Kidney (tissue), 14 donors: ENCODE results near the gene SYPL1. TPM values are rescaled to one million over a fixed set of nuclear protein-coding genes. Genes with fewer than 3 reads are reported as not detected.
A peak's percentile ranks its signal among the peaks of the same experiment; 100 is the strongest.

ENCODE experiments used
- DNase-seq, 5 donors: peaks; one replicate each; pipeline ENCODE4 v3.0.0-alpha.2; 2013 to 2020
- FAIRE-seq: peaks from 2 replicates; lab custom pipeline; 2012; peaks lifted over from hg19 to GRCh38; lab: Jason Lieb, UNC
- H3K27ac ChIP-seq, 2 donors: one replicate each; pipeline ENCODE4 v1.7.0; 2013; ENCODE audit warnings: low read depth in 2 of 2, low read length in 2 of 2, inconsistent platforms in 1 of 2
- H3K27me3 ChIP-seq: one replicate; pipeline ENCODE4 v1.7.1; 2013; ENCODE audit warnings: low read length, inconsistent platforms; ENCODE audit not compliant: control insufficient read depth, insufficient read depth
- H3K36me3 ChIP-seq, 3 donors: one replicate each; pipeline versions ENCODE4 v1.7.0 to v1.7.1; 2013; ENCODE audit warnings: low read length in 3 of 3, control low read depth in 1 of 3, inconsistent platforms in 1 of 3; ENCODE audit not compliant: insufficient read depth in 3 of 3, control insufficient read depth in 2 of 3
- H3K4me1 ChIP-seq, 3 donors: one replicate each; pipeline versions ENCODE4 v1.7.0 to v1.7.1; 2013; ENCODE audit warnings: low read length in 3 of 3, inconsistent platforms in 1 of 3, low read depth in 1 of 3; ENCODE audit not compliant: control insufficient read depth in 2 of 3, insufficient read depth in 2 of 3
- H3K4me3 ChIP-seq, 3 donors: one replicate each; pipeline versions ENCODE4 v1.7.0 to v1.8.1; 2013; ENCODE audit warnings: low read length in 3 of 3, control low read depth in 1 of 3, inconsistent platforms in 1 of 3
- H3K9ac ChIP-seq, 3 donors: one replicate each; pipeline versions ENCODE4 v1.7.0 to v1.7.1; 2013; ENCODE audit warnings: low read length in 3 of 3, control low read depth in 1 of 3, inconsistent platforms in 1 of 3
- H3K9me3 ChIP-seq, 3 donors: one replicate each; pipeline versions ENCODE4 v1.7.0 to v1.7.1; 2013; ENCODE audit warnings: low read length in 3 of 3, control low read depth in 1 of 3, inconsistent platforms in 1 of 3; ENCODE audit not compliant: control insufficient read depth in 2 of 3, insufficient read depth in 1 of 3
- intact Hi-C: fragments of 100-400 bp; cut with DNase I; formaldehyde crosslinking; loops from one replicate; pipeline ENCODE4 v1.11.1; 2022
- polyA plus RNA-seq: library from polyadenylated mRNA; stranded (reverse); fragments of 350-450 nt; fragmentation: Illumina TruSeq; extraction: RNeasy Lipid Tissue Mini Kit (QIAGEN cat#74804); gene quantifications from one replicate; pipeline ENCODE4 v1.2.3, GENCODE V29; 2014; ENCODE audit warnings: low read depth, low replicate concordance; ENCODE audit not compliant: insufficient read depth
- total RNA-seq: library from RNA; stranded (reverse); fragmentation: NEBNext Ultra II Directional; extraction: Animal tissue kit (Norgen Biotek cat#: 25700); gene quantifications from one replicate; pipeline ENCODE4 v1.2.1, GENCODE V29; 2021
- TF ChIP-seq, protein P1 (sequence below): IDR thresholded peaks from 3 replicates; pipeline ENCODE4 v1.5.1; 2012; ENCODE audit warnings: mild to moderate bottlenecking, moderate library complexity, borderline replicate concordance; ENCODE audit not compliant: insufficient read depth; ENCODE audit errors: extremely low read depth
- donor health status: control.
- donor health status: control.
- donor health status: control.
- donor health status: control.
- donor health status: control.
- donor health status: DM: yes; HTN: yes; CAD: no.
- donor health status: Normal renal cell carcinoma (clear cell type).

Gene SYPL1
- total and polyA plus RNA-seq, 2 donors from 2014 or later = 90.8 to 111 TPM

DNA sequence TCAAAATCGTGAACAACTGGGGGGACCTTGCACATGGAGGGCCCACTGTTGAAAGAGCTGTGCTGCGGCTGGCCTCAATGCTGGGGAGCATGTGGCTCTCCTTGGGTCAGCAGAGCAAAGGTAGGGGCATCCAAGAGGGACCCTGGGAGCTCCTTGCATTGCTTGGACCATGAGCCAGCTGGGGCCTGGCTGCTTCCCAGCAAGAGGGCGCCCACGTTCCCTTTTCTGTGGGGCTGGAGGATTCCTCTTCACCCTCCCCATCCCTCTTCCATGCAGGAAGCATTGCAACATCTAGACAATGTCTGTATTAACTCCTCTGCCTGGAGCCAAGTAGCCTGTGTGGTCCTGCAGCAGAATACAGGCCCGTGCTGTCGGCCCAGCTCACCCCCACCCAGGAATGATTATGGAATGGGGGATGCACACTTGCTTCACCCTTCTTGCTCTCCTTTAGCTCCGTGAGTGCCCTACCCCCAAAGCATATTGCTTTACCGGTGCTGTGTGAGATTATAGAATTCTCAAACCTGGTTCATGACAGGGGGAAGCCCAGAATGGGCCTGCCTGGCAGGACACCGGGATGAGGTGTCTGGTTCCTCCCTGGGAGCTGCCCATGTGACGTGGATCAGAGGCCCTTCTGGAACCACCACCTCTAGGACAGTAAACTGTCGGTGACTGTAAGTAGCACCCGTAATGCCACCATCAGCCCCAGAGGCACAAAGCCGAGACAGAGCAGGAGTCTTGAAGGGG lies 61.9 kb downstream of the SYPL1 start:
- Histone ChIP-seq H3K36me3 (no peaks in the 10 kb centered on the region), H3K27ac (no peak overlapping the region), H3K9me3 (no peaks in the 10 kb centered on the region), H3K27me3 (no peaks in the 10 kb centered on the region), H3K4me1 (peaks cover 4 to 30% (median 26%) of the 10 kb centered on the region in 3 donors), H3K9ac (no peak overlapping the region), H3K4me3 (no peak overlapping the region)
- TF ChIP-seq, protein P1, sequence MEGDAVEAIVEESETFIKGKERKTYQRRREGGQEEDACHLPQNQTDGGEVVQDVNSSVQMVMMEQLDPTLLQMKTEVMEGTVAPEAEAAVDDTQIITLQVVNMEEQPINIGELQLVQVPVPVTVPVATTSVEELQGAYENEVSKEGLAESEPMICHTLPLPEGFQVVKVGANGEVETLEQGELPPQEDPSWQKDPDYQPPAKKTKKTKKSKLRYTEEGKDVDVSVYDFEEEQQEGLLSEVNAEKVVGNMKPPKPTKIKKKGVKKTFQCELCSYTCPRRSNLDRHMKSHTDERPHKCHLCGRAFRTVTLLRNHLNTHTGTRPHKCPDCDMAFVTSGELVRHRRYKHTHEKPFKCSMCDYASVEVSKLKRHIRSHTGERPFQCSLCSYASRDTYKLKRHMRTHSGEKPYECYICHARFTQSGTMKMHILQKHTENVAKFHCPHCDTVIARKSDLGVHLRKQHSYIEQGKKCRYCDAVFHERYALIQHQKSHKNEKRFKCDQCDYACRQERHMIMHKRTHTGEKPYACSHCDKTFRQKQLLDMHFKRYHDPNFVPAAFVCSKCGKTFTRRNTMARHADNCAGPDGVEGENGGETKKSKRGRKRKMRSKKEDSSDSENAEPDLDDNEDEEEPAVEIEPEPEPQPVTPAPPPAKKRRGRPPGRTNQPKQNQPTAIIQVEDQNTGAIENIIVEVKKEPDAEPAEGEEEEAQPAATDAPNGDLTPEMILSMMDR = no peak
- DNase-seq = no peak
- intact Hi-C loops = no loop called here
- FAIRE-seq = no peak

DNA sequence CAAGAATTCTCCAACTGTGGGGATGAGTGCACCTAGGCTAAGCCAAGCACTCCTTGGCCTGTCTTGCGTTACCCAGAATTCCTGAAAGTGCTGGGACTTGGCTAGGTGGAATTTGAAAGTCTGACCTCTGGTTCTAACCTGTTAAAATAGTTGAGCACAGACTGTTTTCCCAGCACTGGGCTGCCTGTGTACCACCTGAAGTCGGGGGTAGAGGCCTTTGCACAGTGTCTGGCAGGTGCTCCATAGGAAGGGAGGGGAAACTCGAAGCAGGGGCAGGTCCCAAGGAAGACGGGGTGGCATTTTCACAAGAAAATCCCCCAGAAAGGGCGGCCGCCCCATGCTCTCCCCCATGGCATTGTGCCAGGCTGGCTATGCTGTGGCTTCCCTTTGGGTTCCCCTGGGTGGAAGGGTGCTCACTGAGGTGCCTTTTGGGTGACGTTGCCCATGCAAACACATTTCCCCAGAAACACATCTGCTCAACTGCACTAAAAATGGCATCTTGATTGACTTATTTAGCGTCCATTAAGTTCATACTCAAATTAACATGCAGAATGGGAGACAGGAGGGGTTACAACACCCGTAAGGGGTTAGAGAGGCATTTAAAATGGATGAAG lies 62.9 kb downstream of the SYPL1 start:
- Histone ChIP-seq H3K27ac (peak overlapping the region; percentile 10 to 16), H3K36me3 (no peaks in the 10 kb centered on the region), H3K4me1 (peaks cover 4 to 30% (median 26%) of the 10 kb centered on the region in 3 donors), H3K4me3 (no peak overlapping the region), H3K27me3 (no peaks in the 10 kb centered on the region), H3K9ac (no peak overlapping the region), H3K9me3 (no peaks in the 10 kb centered on the region)
- DNase-seq (no peak), FAIRE-seq (no peak)
- TF ChIP-seq, protein P1 = no peak
- intact Hi-C loops = no loop called here

GRCh38 chr7:106048706-106049020 lies 63.4 kb downstream of the SYPL1 start:
- no peak overlapping the region for H3K4me3 ChIP-seq
- TF ChIP-seq, protein P1 = no peak
- intact Hi-C loops = no loop called here
- H3K9ac ChIP-seq = peak overlapping the region in 1 of 3 donors; percentile 4
- peaks cover 4 to 30% (median 26%) of the 10 kb centered on the region in 3 donors for H3K4me1 ChIP-seq
- H3K27me3 ChIP-seq = no peaks in the 10 kb centered on the region
- H3K9me3 ChIP-seq = no peaks in the 10 kb centered on the region
- no peak for DNase-seq
- H3K36me3 ChIP-seq = no peaks in the 10 kb centered on the region
- no peak for FAIRE-seq
- peak overlapping the region; percentile 35 to 47 for H3K27ac ChIP-seq
